NCI-H2107 treated with DMSO at 0.1 percent for 48 hours (cell line): Measurements from ENCODE around the gene APH1A.
"Not testable (repeated sequence)": the region's sequence is repeated elsewhere in the genome, so short reads cannot be mapped to it uniquely, and the experiment has no call there.

ENCODE experiments used
- DNase-seq: peaks from one replicate; lab custom pipeline; 2025; ENCODE audit not compliant: unreplicated experiment; lab: John Stamatoyannopoulos, UW

The APH1A gene

GRCh38 chr1:150234566-150235293 lies 34.1 kb downstream of the APH1A start:
- DNase-seq = peak; percentile 69

GRCh38 chr1:150234309-150234565 lies 34.6 kb downstream of the APH1A start:
- DNase-seq = no peak

DNA sequence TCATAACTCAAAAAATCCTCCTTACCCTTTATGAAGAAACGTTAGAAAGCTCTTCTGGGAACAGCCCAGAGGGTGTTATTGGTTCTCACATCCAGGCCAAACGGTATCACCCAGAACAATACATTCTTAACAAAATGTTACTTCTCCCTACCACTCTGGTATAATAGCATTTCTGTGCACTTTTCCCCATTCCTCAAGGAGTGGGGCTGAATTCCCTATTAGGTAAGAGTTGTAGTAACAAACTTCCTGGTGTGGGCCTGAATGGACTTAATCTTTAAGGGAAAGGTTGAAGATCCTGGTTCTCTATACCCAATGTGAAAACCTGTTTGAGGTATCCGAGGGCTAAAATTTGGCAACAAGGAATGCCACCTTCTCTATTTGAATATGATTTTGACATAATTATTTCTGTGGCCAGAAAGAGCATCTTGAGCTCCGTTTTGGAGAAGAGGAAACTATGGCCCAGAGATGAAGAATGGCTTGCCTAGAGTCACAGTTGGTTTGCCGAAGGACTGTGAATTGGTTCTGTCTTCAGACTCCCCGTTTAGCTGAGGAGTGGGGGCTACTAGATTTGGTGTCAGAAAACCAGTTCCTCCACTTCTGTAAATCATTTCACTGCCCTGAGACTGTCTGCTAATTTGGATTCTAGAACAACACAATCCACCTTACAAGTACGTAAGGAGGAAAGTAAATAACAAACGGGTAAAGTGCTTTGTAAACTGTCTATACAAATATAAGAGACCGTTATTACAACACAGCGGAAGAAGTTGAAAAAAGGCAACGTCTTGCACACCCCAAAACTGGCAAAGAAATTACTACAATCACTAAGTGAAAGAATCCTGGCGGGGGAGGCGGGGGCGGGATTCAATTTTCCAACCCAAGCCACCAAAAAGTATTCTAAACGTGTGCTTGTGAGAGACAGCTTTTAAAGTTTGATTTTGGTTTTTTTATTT lies 35.2 kb downstream of the APH1A start:
- DNase-seq = no peak

DNA sequence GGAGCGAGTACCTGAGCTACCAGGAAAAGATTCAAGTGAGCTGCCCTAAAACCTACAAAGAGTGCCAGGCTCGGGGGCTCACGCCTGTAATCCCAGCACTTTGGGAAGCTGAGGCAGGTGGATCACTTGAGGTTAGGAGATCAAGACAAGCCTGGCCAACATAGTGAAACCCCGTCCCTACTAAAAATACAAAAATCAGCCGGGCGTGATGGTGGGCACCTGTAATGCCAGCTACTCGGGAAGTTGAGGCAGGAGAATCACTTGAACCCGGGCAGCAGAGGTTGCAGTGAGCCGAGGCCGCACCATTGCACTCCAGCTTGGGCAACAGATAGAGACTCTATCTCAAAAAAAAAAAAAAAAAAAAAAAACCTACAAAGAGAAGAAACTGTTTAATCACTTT lies 35.9 kb downstream of the APH1A start:
- not testable (repeated sequence) for DNase-seq

GRCh38 chr1:150228246-150228645 lies 40.6 kb downstream of the APH1A start:
- not testable (repeated sequence) for DNase-seq

DNA sequence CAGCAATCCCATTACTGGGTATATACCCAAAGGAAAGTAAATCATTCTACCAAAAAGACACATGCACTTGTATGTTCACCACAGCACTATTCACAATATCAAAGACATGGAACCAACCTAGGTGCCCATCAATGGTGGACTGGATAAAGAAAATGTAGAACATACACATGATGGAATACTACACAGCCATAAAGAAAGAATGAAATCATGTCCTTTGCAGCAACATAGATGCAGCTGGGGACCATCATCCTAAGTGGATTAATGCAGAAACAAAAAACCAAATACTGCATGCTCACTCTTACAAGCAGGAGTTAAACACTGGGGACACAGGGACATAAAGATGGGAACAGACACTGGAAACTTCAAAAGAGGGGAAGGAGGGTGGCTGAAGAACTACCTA lies 41.6 kb downstream of the APH1A start:
- no peak for DNase-seq

- DNase-seq = no peak
Observed at GRCh38 chr1:150226486-150226885, 42.3 kb downstream of the APH1A start.

- DNase-seq = no peak
Observed at GRCh38 chr1:150225546-150225945, 43.3 kb downstream of the APH1A start.

GRCh38 chr1:150224983-150225382 lies 43.8 kb downstream of the APH1A start:
- DNase-seq = no peak

GRCh38 chr1:150221552-150221951 lies 47.3 kb downstream of the APH1A start:
- DNase-seq = no peak

DNA sequence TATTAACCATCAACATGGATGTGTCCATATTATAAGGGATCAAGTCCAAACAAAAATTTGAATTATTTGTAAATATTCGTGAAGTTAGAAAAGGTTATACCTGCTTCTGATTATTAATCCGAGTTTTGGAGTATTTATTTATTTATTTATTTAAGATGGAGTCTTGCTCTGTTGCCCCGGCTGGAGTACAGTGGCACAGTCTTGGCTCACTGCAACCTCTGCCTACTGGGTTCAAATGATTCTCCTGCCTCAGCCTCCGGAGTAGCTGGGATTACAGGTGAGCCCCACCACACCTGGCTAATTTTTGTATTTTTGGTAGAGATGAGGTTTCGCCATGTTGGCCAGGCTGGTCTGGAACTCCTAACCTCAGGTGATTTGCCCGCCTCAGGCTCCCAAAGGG lies 53.0 kb downstream of the APH1A start:
- DNase-seq = not testable (repeated sequence)
